HL-60 (cell line): Measurements from ENCODE around the gene GABRA4.

ENCODE experiments used
- DNase-seq, 2 experiments: peaks; one replicate each; pipeline ENCODE4 v3.0.0-alpha.2; 2010 to 2020; ENCODE audit warnings: low read depth in 1 of 2, low spot score in 1 of 2
- H3K27ac ChIP-seq: fragments of 250-450 bp; sonication (Bioruptor Pico); replicated peaks from 2 replicates; pipeline ENCODE4 v1.5.1; 2020; ENCODE audit warnings: mild to moderate bottlenecking, moderate library complexity
- H3K27me3 ChIP-seq: fragments of 250-450 bp; sonication (Bioruptor Pico); 2 replicates; pipeline ENCODE4 v1.5.1; 2021; ENCODE audit warnings: mild to moderate bottlenecking, moderate library complexity; ENCODE audit not compliant: insufficient read depth, poor library complexity, severe bottlenecking
- H3K4me3 ChIP-seq: replicated peaks from 2 replicates; pipeline ENCODE4 v1.5.1; 2011; ENCODE audit warnings: mild to moderate bottlenecking, control low read depth, low read length; ENCODE audit not compliant: insufficient read depth
- GABPA ChIP-seq: IDR thresholded peaks from 2 replicates; pipeline ENCODE4 v1.6.1; 2012; ENCODE audit warnings: low read depth
- POLR2AphosphoS5 ChIP-seq: IDR thresholded peaks from 2 replicates; pipeline ENCODE4 v1.6.1; 2012; ENCODE audit warnings: low read depth
- REST ChIP-seq: IDR thresholded peaks from 2 replicates; pipeline ENCODE4 v1.6.1; 2012; ENCODE audit warnings: low read depth; ENCODE audit not compliant: insufficient replicate concordance
- SPI1 ChIP-seq: IDR thresholded peaks from 2 replicates; pipeline ENCODE4 v1.6.1; 2012; ENCODE audit warnings: low read depth, mild to moderate bottlenecking, borderline replicate concordance
- TF ChIP-seq, protein P1 (sequence below): IDR thresholded peaks from one replicate; pipeline ENCODE4 v1.5.1; 2011; ENCODE audit warnings: low read length, control low read depth, inconsistent platforms; ENCODE audit not compliant: insufficient read depth

GABRA4 gene

GRCh38 chr4:46992338-46992737, 1.0 kb downstream of the GABRA4 start:
- no peak overlapping the region for H3K4me3 ChIP-seq
- H3K27me3 ChIP-seq = peaks cover 31% of the 10 kb centered on the region
- DNase-seq = no peak

GRCh38 chr4:46986922-46987638, 6.3 kb downstream of the GABRA4 start:
- H3K4me3 ChIP-seq = no peak overlapping the region
- DNase-seq = no peak
- no peak for TF ChIP-seq SPI1
- H3K27me3 ChIP-seq = peaks cover 4% of the 10 kb centered on the region
- H3K27ac ChIP-seq = no peak overlapping the region

More at GRCh38 chr4:46992338-46992737, 1.0 kb downstream of the GABRA4 start:
- no peak overlapping the region for H3K27ac ChIP-seq
- TF ChIP-seq POLR2AphosphoS5 (no peak), REST (no peak), GABPA (no peak), SPI1 (peak; percentile 22; the same call in 1 of the 2 replicates)
- TF ChIP-seq, protein P1, sequence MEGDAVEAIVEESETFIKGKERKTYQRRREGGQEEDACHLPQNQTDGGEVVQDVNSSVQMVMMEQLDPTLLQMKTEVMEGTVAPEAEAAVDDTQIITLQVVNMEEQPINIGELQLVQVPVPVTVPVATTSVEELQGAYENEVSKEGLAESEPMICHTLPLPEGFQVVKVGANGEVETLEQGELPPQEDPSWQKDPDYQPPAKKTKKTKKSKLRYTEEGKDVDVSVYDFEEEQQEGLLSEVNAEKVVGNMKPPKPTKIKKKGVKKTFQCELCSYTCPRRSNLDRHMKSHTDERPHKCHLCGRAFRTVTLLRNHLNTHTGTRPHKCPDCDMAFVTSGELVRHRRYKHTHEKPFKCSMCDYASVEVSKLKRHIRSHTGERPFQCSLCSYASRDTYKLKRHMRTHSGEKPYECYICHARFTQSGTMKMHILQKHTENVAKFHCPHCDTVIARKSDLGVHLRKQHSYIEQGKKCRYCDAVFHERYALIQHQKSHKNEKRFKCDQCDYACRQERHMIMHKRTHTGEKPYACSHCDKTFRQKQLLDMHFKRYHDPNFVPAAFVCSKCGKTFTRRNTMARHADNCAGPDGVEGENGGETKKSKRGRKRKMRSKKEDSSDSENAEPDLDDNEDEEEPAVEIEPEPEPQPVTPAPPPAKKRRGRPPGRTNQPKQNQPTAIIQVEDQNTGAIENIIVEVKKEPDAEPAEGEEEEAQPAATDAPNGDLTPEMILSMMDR = no peak

- Histone ChIP-seq H3K4me3 (no peak overlapping the region), H3K27ac (no peak overlapping the region), H3K27me3 (no peaks in the 10 kb centered on the region)
- DNase-seq = no peak
- TF ChIP-seq, protein P1 = no peak
Observed at GRCh38 chr4:46984781-46985180, 8.6 kb downstream of the GABRA4 start.

DNA sequence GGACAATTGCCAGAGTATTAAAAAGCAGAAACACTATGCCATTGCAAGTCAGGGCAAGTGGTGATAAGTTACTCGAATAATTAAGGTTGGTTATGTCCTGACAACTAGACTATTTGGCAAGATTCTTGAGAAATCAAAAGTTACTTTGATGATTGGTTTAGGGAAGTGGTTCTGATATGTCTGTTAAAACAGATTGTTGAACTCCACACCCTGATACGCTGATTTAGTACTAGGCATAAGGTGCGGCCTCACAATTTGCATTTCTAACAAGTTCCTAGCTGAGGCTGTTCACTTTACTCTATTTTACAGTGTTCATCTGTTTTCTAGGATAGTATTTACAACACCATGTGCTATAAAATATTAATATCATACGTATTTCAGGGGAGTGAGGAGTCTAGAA, 12.5 kb downstream of the GABRA4 start:
- H3K27ac ChIP-seq = no peak overlapping the region
- no peaks in the 10 kb centered on the region for H3K27me3 ChIP-seq
- H3K4me3 ChIP-seq = no peak overlapping the region
- no peak for DNase-seq
- TF ChIP-seq, protein P1 = no peak
- no peak for TF ChIP-seq REST
- no peak for TF ChIP-seq GABPA
- TF ChIP-seq POLR2AphosphoS5 = no peak
- TF ChIP-seq SPI1 = peak; percentile 41; the same call in 1 of the 2 replicates
